A673 (cell line): ENCODE results near the gene USP2.

Source experiments
- CTCF ChIP-seq: fragments of 300-800, 200-600 bp; sonication (generic); conservative IDR thresholded peaks from 2 replicates; pipeline ENCODE4 v1.5.1; 2017; ENCODE audit warnings: low read depth, mild to moderate bottlenecking, antibody characterized with exemption, low read length, moderate library complexity, mixed read lengths
- EZH2 ChIP-seq: fragments of 200-600 bp; sonication (generic); IDR thresholded peaks from 2 replicates; pipeline ENCODE4 v1.6.1; 2017; ENCODE audit warnings: borderline replicate concordance, low read depth, mild to moderate bottlenecking, mixed read lengths, antibody characterized with exemption, low read length; ENCODE audit not compliant: poor library complexity, severe bottlenecking

DNA sequence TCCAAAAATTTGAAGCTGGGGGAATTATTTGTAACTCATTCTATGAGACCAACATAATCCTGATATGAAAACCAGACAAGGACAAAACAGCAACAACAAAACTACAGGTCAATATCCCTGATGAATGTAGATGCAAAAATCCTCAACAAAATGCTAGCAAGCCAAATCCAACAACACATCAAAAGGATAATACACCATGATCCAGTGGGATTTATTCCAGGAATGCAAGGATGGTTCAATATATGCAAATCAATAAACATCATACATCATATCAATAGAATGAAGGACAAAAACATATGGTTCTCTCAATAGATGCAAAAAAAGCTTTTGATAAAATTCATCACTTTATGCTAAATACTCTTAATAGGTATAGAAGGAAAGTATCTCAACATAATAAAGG is 19.4 kb upstream of the USP2 start:
- no peak for TF ChIP-seq CTCF
- TF ChIP-seq EZH2 = no peak
